ENCODE measurements around the gene SLX4IP.

- TF ChIP-seq CTCF (conservative IDR thresholded peaks at IDR 0.05 in 1 of 2, IDR thresholded peaks at IDR 0.05 in 1 of 2; ENCODE audit: low read depth in 1 of 2, low read length in 2 of 2) (no peak), EZH2 (IDR thresholded peaks at IDR 0.05; ENCODE audit: low read length, missing control alignments) (no peak)
These were observed 88.3 kb downstream of the SLX4IP start for GRCh38 chr20:10523443-10523842.
